Activated CD4-positive, CD25-positive, alpha-beta regulatory T cell treated with anti-CD3 and anti-CD28 coated beads, Interleukin-2, amount 50 U/mL, for 24 hours (primary cell): ENCODE results near the gene KLF2.

Experiments
- ATAC-seq, 2 donors: fragments of 150-1000 bp; cut with Tn5 transposase; one replicate each; pipeline ENCODE4 v1.10.0; 2021; ENCODE audit warnings: mild to moderate bottlenecking in 1 of 2, moderate library complexity in 1 of 2

Gene KLF2

DNA sequence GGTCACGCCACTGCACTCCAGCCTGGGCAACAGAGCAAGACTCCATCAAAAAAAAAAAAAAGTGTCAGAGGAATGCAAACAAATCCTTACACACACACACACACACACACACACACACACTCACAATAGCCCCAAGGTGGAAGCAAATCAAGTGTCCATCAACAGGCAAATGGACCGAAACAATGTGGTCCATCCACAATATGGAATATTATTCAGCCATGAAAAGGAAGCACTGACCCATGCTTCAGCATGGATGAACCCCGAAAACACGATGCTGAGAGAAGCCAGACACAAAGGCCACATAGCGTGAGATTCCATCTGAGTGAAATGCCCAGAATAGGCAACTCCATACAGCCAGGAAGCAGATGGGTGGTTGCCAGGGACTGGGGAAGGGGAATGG lies 16.5 kb upstream of the KLF2 start:
- ATAC-seq: no peak

DNA sequence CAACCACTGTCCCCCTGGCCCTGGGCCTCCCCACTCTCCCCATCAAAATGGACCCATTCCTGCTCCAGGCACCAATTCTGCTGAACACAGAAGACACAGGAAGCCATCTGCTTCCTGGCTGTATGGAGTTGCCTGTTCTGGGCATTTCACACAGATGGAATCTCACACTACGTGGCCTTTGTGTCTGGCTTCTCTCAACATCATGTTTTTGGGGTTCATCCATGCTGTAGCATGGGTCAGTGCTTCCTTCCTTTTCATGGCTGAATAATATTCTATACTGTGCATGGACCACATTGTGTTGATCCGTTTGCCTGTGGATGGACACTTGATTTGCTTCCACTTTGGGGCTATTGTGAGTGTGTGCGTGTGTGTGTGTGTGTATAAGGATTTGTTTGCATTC lies 15.0 kb upstream of the KLF2 start:
- ATAC-seq: no peak

DNA sequence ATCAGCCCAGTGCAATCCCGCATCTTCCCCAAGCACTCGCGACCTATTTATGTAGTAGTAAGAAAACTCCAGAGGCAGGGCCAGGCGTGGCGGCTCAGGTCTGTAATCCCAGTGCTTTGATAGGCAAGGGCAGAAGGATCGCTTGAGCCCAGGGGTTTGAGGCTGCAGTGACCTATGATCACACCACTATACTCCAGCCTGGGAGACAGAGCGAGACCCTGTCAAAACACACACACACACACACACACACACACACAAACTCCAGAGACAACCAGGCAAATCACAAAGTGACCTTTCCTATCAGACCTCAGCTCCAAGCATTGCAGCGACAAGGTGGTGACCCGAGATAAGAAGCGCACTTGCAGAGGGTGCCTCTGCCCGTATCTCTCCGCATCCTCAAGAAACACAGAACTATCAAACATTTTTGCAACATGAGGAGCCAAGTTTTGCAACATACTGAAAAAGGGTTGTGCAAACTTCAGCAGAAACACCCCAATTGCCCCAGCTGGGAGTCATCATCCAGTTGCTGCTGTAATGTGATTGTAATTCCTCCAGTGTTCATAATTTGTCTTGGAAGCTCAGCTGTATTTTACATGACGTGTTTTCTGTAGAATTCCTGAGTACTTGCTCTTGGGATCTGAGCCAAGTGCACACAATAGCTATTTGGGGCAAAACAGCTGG lies 8.7 kb upstream of the KLF2 start:
- no peak for ATAC-seq

DNA sequence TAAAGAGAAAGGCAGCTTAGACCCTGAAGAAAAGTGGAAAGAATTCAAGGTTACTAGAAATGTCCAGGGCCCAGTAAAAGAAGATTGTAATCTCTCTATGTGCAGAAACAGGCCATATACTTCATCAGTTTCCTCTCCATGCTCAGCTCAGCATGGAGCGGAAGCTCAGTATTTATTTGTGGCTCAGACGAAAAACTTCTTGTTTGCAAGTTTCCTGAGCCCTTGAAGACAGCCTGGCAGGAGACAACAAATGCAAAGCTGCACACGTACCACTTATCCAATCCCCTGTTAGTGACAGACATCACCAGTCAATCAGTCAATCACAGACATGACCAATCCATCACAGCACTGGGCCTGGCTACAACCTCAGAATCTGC lies 8.1 kb upstream of the KLF2 start:
- no peak for ATAC-seq

DNA sequence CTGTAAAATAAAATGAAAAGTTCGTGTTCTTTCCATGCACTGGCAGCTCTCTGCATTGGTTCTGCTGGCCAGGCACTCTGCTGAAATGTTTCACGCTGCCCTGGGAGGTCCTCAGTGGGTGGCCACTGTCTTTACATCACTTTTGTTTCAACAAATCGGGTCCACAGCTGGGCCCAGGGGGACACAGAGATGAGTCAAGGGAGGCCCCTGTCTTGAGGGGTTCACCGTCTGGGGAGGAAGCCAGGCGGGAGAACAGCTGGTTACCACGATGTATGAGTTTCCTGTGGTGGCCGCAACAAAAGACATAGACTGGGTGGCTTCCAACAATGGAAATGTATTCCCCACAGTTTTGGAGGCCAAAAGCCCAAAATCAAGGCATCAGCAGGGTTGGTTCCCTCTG lies 5.1 kb upstream of the KLF2 start:
- ATAC-seq: no peak

DNA sequence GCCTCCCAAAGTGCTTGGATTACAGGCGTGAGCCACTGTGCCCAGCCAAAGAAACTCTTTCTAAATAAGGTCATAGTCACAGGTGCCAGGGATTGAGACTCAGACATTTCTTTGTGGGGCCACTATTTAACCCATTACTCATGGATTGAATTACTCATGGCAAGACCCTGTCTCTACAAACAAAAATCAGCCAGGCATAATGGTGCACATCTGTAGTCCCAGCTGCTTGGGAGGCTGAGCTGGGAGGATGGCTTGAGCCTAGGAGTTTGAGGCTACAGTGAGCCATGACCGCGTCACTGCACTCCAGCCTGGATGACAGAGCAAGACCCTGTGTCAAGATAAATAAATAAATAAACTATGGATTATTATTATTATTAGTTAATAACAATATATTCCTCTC lies 3.6 kb upstream of the KLF2 start:
- ATAC-seq: no peak

DNA sequence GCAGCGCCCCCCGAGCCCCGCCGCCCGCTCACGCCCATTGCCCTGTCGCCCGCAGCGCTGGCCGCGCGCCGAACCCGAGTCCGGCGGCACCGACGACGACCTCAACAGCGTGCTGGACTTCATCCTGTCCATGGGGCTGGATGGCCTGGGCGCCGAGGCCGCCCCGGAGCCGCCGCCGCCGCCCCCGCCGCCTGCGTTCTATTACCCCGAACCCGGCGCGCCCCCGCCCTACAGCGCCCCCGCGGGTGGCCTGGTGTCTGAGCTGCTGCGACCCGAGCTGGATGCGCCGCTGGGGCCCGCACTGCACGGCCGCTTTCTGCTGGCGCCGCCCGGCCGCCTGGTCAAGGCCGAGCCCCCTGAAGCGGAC lies 518 bp downstream of the KLF2 start:
- no peak for ATAC-seq

DNA sequence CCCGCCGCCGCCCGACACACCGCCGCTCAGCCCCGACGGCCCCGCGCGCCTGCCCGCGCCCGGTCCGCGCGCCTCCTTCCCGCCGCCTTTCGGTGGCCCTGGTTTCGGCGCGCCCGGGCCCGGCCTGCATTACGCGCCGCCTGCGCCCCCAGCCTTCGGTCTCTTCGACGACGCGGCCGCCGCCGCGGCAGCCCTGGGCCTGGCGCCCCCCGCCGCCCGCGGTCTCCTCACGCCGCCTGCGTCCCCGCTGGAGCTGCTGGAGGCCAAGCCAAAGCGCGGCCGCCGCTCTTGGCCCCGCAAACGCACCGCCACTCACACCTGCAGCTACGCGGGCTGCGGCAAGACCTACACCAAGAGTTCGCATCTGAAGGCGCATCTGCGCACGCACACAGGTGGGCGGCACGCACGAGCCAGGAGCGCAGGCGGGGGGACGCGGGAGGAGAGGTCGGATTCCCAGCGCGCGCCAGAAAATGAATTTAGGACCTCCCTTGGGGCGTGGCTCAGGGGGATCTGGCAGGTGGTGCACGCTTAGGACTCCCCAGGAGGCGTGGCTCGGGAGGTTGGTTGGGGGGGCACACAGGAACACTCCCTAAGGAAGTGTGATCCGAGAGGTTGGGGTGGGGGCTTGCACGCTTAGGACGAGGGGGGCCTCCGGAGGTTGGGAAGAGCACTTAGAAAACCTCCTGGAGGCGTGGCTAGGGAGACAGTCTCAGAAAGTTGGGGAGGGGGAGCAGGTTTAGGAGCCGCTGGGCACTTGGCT lies 1.2 kb downstream of the KLF2 start:
- no peak for ATAC-seq

DNA sequence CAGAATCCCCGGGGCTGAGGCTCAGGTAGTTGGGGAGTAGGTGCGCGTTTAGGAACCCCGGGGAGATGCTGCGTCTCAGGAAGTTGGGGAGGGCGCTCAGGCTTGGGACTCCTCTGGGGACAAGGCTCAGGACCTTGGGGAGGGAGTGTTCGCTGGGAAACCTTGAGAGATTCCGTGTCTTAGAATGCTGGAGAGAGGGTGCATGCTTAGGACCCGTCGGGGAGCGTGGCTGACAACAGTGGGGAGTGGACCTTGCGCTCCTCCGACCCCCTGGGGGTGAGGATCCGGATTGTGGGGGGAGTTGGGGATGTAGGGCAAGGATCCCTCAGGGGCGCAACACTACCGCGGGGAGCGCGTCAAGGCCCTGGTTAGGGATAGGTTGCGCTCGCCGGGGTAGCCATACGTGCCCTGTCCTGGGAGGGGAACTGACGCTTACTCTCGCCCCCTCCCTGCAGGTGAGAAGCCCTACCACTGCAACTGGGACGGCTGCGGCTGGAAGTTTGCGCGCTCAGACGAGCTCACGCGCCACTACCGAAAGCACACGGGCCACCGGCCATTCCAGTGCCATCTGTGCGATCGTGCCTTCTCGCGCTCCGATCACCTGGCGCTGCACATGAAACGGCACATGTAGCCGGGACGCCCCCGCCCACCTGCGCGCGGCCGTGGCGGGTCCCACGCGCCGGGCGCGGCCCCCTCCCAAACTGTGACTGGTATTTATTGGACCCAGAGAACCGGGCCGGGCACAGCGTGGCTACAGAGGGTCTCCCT lies 2.0 kb downstream of the KLF2 start:
- ATAC-seq: no peak

DNA sequence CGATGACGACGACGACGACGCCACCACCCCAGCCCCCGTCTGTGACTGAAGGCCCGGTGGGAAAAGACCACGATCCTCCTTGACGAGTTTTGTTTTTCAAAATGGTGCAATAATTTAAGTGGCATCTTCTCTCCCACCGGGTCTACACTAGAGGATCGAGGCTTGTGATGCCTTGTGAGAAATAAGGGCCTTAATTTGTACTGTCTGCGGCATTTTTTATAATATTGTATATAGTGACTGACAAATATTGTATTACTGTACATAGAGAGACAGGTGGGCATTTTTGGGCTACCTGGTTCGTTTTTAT lies 2.5 kb downstream of the KLF2 start:
- ATAC-seq: no peak

DNA sequence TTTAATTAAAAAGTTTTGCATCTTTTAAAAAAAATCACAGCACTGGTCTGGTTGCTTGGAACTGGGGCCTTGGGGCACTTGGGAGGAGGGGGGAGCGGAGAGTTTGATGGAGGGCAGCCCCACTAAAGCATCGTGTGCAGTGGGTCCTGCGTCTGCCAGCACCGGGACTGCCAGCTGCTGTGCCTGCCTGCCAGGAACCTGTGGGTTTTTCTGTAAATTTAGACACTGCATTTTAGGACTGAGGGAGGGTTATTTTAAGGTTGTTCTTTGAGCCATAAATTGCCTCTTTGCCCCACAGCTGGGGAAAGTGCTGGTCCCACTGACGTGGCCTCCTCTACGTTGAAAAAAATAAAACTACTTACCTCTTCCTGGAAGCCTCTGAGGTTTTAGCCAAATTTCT lies 2.9 kb downstream of the KLF2 start:
- no peak for ATAC-seq

DNA sequence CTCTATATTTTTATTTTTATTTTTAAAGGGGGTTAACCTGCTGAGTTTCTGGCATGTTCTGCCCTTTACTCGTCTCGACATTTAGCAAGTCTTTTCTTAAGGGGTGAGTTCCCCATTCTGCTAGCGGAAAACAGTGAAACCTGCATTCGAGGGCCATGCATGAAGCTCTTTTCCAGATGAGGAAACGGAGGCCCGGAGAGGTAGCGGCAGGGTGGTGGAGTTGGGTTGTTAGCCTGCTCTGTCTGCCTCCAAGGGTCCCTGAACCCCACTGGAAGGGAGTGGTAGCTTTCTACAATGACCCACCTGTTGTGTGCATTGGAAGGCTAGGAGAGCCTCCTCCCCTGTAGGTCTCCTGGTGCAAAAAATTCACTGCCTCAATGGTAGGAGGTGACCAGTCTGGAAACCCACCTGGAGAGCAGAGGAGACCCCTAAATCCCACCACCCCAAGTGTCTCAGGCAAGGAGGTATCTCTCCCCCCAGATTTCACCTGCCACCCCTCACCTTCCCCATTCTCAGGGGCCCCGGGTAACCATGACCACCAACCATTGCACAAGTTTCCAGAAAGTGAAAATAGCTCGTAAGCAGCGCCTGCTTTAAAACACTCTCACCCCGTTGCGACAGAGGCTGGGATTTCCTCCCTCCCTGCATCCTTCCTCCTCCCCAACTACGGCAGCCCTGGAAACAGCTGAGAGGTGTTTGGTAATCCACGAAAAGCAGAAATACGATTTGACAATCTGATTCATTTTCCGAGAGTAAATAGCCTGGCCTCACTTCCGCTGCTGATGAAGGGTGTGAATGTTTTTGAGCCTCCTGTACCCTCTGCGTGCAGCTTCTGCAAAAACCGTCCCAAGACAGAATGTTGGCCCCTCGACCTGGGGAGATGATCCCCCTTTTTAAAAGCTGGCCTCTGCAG lies 3.5 kb downstream of the KLF2 start:
- ATAC-seq: no peak

DNA sequence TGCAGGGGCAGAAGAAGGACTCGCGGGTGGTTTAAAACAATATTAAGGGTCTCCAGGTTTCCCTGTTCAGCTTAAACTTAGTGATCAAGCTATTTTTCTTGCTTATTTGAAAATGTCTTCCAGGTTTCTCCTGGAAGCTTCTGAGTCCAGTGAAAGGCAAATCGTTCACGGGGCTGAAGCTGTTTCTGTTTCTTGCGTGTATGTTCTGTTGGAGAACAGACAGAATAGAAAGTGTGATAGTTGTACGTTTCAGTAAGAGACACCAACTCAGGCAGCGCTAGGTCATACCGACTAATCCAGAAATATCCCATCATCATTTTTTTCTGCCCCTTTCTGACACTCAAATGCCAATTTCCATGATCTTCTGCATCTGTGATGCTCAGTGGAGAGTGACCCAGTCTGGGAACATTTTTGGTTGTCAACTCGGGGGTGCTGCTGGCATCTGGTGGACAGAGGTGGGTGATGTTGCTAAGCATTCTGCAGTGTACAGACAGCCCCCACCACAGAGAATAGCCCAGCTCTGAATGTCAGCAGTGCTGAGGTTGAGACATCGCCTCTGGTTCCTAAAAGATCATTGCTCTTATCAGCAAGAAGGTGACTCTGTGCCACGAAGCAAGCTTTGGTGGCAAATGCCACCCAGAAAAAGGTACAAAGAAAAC lies 4.3 kb downstream of the KLF2 start:
- no peak for ATAC-seq

DNA sequence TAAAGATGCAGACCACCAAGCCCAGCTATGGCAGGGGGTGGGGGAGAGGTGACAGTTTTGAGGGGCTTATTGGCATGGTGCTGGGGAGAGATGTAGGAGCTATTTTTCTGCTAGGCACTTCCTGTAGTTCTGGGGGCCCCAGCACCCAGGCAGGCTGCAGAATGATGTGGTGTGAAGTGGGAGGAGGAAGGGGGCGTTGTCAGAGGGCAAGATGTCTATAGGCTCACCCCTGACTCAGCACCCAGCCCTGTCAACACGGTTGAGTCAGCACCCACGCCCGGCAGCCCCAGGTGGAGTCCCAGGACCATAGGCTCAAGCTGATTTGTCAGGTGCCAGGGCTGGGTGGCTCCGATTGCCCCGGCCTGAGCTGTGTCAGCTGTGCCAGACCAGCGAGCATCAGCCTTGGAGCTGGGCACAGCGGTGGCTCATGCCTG lies 5.8 kb downstream of the KLF2 start:
- peak; percentile 95 to 96 for ATAC-seq

DNA sequence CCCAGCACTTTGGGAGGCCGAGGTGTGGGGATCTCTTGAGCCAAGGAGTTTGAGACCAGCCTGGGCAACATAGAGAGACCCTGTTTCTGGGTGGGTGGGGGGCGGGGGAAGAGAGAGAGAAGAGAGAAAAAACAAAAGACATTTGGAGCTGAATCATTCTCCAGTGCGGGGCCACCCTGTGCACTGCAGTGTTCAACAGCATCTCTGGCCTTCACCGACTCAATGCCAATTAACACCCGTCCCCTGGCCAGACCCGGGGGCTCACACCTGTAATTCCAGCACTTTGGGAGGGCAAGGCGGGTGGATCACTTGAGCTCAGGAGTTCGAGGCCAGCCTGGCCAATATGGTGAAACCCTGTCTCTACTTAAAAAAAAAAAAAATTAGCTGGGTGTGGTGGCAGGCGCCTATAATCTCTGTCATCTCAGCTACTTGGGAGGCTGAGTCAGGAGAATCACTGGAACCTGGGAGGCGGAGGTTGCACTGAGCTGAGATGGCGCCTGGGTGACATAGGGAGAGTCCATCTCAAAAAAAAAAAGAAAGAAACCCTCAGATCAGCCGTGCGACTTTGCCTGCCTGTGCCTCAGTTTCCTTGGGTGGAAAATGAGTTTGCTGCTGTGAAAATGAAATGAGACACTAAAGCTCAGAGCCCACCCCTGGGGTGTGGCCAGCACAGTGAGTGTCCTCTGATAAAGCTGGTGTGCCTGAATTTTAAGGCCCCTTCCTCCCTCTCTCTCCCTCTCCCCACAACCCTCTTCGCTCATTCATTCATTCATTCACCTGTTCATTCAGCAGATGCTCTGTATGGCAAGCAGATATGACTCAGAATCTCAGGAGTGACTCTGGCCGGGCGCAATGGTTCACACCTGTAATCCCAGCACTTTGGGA lies 6.4 kb downstream of the KLF2 start:
- ATAC-seq: peak; percentile 7 to 15

DNA sequence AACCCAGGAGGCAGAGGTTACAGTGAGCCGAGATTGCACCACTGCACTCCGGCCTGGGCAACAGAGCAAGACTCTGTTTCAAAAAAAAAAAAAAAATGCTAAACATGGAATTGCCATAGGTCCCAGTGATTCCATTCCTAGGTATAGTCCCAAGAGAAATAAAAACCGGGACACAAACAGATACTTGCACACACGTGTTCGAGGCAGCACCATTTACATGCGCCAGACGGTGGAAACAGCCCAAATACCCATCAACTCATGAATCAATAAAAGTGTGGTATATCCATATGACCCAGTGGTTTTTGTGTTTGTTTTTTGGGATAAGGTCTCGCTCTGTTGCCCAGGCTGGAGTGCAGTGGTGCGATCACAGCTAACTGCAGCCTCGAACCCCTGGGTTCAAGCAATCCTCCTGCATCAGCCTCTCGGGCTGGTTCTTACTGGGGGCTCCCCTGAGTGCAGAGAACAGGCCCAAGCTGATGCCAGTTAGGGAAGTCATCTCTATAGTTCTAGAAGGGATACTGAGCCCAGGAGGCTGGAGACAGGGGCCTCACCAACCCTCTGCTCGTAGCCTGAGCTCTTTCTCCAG lies 8.5 kb downstream of the KLF2 start:
- no peak for ATAC-seq

DNA sequence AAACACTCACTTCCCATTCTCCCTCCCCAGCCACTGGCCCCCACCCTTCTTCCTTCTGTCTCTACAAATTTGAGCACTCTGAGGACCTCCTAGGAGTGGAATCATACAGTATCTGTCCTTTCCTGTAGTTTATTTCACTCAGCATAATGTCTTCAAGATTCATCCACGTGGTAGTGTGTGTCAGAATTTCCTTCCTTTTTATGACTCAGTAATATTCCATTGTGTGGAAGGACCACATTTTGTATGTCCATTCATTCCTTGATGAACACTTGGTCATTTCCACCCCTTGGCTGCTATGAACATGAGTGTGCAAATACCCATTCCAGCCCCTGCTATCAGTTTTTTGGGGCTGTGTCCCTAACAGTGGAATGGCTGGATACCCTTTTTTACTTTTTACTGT lies 9.8 kb downstream of the KLF2 start:
- ATAC-seq: no peak

DNA sequence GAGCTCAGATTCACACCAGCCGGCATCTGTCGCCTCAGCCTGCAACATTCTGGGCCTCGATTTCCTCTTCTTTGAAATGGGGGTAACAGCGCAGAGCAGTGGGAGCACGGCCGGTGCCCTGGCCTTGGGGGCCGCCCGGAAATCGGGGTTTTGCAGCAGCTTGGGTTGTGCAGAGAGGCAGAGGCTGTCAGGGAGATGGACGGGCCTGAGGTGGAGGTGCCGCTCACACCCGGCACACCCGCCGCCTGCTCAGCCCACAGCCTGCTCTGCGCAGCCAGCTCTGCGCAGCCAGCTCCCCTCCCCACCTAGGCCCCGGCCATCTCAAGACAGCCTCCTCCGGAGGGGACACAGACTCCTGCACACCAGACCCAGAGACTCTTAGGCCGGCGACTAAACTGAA lies 10.6 kb downstream of the KLF2 start:
- ATAC-seq: no peak

DNA sequence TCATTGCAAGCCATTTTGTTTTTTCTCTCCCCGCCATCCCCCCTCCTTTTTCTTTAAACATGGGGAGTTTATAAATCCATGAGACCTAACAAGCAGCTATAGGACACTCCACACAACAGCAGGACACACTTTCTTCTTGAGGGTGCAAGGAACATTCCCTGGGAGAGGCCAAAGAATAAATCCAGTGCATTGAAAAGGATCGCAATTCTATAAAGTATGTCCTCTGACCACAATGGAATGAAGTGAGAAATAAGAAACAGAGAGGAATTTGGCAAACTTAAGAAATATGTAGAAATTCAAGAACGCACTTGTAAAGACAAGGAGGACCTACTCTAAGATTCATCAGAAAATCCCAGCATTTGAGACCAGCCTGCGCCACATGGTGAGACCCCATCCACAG lies 11.9 kb downstream of the KLF2 start:
- no peak for ATAC-seq

DNA sequence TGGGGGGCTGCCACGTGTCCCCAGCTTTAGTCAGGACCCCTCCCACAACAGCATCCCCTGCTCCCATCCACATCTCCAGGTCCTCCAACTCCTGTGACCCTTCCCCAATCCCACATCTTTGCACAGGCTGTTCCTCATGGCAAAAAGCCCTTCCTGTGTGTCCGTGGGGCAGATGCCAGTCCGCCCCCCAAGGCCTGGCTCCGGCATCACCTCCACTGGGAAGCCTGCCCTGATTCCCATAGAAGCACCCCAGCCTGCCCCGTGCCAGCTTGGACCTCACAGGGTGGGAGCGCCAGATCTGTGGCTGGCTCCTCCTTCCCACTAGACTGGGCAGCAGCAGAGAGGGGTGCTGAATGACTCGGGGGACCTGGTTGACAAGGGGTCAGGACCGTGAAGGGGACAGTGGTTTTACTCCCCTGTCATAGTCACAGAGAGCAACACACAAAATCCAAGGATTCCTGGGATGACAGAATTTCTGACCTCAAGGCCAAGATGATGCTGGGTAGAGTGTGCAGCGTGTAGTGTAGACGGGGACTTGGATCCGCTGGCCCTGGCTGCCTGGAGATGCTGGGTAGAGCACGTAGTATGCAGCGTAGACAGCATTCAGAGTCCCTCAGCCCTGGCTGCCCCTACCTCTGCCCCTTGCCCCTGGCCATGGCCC lies 13.3 kb downstream of the KLF2 start:
- ATAC-seq: no peak
